Activated CD4-positive, CD25-positive, alpha-beta regulatory T cell treated with anti-CD3 and anti-CD28 coated beads, Interleukin-2, amount 50 U/mL, for 24 hours (primary cell): ENCODE results near the gene PARP12.

Experiments
- ATAC-seq, 2 donors: fragments of 150-1000 bp; cut with Tn5 transposase; one replicate each; pipeline ENCODE4 v1.10.0; 2021; ENCODE audit warnings: mild to moderate bottlenecking in 1 of 2, moderate library complexity in 1 of 2

PARP12 gene

GRCh38 chr7:139990142-139990535, 72.6 kb downstream of the PARP12 start:
- ATAC-seq = no peak

GRCh38 chr7:139989366-139990141, 73.2 kb downstream of the PARP12 start:
- ATAC-seq = no peak

- no peak for ATAC-seq
These were observed 74.8 kb downstream of the PARP12 start for GRCh38 chr7:139987691-139988516.

- no peak for ATAC-seq
These were observed 76.9 kb downstream of the PARP12 start for GRCh38 chr7:139985811-139986210.

GRCh38 chr7:139984642-139985539, 77.9 kb downstream of the PARP12 start:
- no peak for ATAC-seq

GRCh38 chr7:139982927-139983920, 79.5 kb downstream of the PARP12 start:
- no peak for ATAC-seq

- no peak for ATAC-seq
These were observed 81.2 kb downstream of the PARP12 start for GRCh38 chr7:139981511-139981895.

- no peak for ATAC-seq
These were observed 85.7 kb downstream of the PARP12 start for GRCh38 chr7:139976838-139977656.

DNA sequence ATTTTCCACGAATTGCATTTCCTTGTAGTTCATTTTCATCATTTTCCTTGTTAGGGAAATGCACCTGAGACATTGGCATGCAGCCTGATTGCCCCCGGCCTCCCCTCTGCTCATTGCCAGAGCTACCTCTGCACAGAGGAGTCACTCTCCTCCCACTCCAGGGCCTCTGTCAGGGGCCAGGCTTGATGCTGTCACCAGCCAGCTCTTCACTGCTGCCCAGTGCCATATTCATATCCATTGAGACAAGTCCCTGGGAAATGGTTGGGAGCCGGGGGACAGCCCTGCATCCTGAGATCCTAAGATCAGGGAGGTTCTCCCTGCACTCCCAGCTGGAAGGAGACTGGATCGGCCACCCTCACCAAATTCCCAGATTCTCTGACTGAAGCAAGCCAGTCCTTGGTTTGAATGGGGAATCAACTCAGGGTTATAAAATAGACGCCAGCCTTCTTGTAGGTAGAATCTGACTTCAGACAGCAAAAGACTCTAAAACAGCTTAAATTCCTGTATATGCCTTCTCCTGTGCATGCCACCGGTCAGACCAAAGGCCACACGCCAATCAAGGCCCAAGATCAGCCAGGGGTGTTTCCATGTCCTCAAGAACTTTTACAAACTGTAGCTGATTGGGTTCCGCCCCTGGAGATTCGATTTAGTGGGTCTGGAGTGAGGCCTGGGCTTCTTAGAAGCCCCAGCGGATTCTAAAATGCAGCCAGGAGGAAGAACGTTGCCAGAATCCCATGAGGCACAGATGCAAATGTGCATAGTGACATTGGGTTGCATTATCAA, 86.5 kb downstream of the PARP12 start:
- no peak for ATAC-seq

- ATAC-seq = no peak
These were observed 88.5 kb downstream of the PARP12 start for GRCh38 chr7:139974179-139974811.
